Measurements from ENCODE around the gene ZNF397.
A peak's percentile ranks its signal among the peaks of the same experiment; 100 is the strongest.

The ZNF397 gene

DNA sequence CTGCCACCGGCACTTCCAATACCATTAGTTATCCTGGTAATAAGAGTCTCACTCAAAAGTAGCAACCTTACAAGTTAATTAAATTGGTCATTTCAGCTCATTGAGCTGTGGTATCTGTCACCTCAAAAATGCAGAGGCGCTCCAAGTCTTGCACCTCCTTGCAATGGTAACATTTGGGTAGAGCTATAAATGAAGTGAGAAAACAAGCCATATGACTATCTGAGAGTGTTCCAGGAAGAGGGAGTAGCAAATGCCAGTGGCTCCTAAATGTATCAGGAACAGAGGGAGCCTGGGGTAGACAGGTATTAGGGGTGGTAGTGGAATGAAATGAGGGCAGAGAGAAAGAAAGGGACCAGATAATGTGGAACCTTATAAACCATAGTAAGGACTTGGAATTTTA, 55.2 kb downstream of the ZNF397 start:
- DNase-seq (ENCODE audit: insufficient read length, low spot score) (no peak), FAIRE-seq (no peak)
- TF ChIP-seq, protein P1, sequence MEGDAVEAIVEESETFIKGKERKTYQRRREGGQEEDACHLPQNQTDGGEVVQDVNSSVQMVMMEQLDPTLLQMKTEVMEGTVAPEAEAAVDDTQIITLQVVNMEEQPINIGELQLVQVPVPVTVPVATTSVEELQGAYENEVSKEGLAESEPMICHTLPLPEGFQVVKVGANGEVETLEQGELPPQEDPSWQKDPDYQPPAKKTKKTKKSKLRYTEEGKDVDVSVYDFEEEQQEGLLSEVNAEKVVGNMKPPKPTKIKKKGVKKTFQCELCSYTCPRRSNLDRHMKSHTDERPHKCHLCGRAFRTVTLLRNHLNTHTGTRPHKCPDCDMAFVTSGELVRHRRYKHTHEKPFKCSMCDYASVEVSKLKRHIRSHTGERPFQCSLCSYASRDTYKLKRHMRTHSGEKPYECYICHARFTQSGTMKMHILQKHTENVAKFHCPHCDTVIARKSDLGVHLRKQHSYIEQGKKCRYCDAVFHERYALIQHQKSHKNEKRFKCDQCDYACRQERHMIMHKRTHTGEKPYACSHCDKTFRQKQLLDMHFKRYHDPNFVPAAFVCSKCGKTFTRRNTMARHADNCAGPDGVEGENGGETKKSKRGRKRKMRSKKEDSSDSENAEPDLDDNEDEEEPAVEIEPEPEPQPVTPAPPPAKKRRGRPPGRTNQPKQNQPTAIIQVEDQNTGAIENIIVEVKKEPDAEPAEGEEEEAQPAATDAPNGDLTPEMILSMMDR (IDR thresholded peaks at IDR 0.05; ENCODE audit: insufficient read depth, missing control alignments), result no peak

DNA sequence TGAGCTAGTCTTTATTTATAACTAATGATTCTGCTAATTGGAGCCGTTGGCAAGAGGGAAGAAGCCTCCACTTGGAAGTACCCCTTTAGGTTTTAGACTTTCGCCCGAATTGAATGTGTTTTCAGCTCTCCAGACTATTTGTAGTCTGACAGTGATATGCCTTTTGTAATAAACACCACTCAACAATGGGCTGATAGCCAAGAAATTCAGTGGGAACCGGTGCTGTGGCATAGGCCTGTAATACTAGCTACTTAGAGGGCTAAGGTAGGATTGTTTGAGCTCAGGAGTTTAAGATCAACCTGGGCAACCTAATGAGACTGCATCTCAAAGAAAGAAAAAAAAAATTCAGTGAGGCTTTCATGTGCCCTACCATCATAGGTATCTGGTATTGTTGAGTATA, 62.8 kb downstream of the ZNF397 start:
- FAIRE-seq (no peak), DNase-seq (ENCODE audit: insufficient read length, low spot score) (no peak)
- TF ChIP-seq, protein P1 (IDR thresholded peaks at IDR 0.05; ENCODE audit: insufficient read depth, missing control alignments), result no peak

DNA sequence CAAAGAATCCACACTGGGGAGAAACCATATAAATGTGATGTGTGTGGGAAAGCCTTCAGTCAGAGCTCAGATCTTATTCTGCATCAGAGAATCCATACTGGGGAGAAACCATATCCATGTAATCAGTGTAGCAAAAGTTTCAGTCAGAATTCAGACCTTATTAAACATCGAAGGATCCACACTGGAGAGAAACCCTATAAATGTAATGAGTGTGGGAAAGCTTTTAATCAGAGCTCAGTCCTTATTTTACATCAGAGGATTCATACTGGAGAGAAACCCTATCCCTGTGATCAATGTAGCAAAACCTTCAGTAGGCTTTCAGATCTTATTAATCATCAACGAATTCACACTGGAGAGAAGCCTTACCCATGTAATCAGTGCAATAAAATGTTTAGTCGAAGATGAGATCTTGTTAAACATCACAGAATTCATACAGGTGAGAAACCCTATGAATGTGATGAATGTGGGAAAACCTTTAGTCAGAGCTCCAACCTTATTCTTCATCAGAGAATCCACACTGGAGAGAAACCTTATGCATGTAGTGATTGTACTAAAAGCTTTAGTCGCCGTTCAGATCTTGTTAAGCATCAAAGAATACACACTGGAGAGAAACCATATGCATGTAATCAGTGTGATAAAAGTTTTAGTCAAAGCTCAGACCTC, 65.9 kb downstream of the ZNF397 start:
- DNase-seq (ENCODE audit: insufficient read length, low spot score) (no peak), FAIRE-seq (peak; percentile 82)
- TF ChIP-seq, protein P1 (IDR thresholded peaks at IDR 0.05; ENCODE audit: insufficient read depth, missing control alignments), result no peak
